HCT116 (cell line): ENCODE data around the gene CD84.

Experiments used
- CTCF ChIP-seq, 3 experiments: fragments of 200-600 bp in 1 of 3; sonication (generic) in 1 of 3; IDR thresholded peaks in 2 of 3; conservative IDR thresholded peaks in 1 of 3; 2 replicates each; pipeline ENCODE4 v1.5.1; 2012 to 2017; ENCODE audit warnings: low read depth in 2 of 3, low read length in 2 of 3, antibody characterized with exemption in 1 of 3, borderline replicate concordance in 1 of 3, control low read depth in 1 of 3, mild to moderate bottlenecking in 1 of 3, mixed read lengths in 1 of 3, mixed run types in 1 of 3, moderate library complexity in 1 of 3; ENCODE audit not compliant: insufficient read depth in 1 of 3
- EZH2 ChIP-seq: fragments of 200-600 bp; sonication (generic); IDR thresholded peaks from 2 replicates; pipeline ENCODE4 v1.6.1; 2017; ENCODE audit warnings: antibody characterized with exemption, mixed run types
- EZH2phosphoT487 ChIP-seq: fragments of 200-600 bp; IDR thresholded peaks from 2 replicates; pipeline ENCODE4 v1.6.1; 2018; ENCODE audit warnings: antibody characterized with exemption, borderline replicate concordance

GRCh38 chr1:160628799-160629263 lies 49.5 kb upstream of the CD84 start:
- no peak for TF ChIP-seq CTCF (IDR thresholded peaks at IDR 0.05 in 2 of 3, conservative IDR thresholded peaks at IDR 0.05 in 1 of 3; ENCODE audit: borderline replicate concordance in 1 of 3, insufficient read depth in 1 of 3, low read depth in 2 of 3, low read length in 2 of 3)
- no peak for TF ChIP-seq EZH2phosphoT487
- no peak for TF ChIP-seq EZH2
